Measurements from ENCODE around the gene CIBAR2.

DNA sequence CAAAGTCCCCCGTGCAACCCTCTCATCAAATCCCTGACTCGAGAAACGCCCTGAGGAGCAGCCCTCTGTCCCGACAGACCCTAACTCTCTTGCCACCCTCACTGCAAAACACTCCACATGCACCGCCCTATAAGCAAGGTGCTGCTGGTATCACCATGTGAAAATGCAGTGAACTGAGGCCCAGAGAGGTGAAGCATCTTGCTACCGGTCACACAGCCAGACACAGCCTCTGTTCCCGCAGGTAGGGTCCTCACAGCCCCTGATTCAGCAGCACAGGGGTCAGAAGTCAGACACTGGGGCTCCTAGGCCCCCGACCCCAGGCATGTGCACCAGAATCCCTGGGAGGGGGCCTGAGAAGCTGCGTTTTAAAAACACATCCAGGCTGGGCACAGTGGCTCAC is 1.1 kb downstream of the CIBAR2 start:
- TF ChIP-seq, protein P1, sequence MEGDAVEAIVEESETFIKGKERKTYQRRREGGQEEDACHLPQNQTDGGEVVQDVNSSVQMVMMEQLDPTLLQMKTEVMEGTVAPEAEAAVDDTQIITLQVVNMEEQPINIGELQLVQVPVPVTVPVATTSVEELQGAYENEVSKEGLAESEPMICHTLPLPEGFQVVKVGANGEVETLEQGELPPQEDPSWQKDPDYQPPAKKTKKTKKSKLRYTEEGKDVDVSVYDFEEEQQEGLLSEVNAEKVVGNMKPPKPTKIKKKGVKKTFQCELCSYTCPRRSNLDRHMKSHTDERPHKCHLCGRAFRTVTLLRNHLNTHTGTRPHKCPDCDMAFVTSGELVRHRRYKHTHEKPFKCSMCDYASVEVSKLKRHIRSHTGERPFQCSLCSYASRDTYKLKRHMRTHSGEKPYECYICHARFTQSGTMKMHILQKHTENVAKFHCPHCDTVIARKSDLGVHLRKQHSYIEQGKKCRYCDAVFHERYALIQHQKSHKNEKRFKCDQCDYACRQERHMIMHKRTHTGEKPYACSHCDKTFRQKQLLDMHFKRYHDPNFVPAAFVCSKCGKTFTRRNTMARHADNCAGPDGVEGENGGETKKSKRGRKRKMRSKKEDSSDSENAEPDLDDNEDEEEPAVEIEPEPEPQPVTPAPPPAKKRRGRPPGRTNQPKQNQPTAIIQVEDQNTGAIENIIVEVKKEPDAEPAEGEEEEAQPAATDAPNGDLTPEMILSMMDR (IDR thresholded peaks at IDR 0.05) = no peak
- no peak for TF ChIP-seq POLR2A (IDR thresholded peaks at IDR 0.05)
